Mesendoderm (in vitro differentiated cells): ENCODE results near the gene ADAMTSL2.
A peak's percentile ranks its signal among the peaks of the same experiment; 100 is the strongest.

Source experiments
- DNase-seq: peaks from one replicate; pipeline ENCODE4 v3.0.0; 2013
- H2AK5ac ChIP-seq: 2 replicates; pipeline ENCODE4 v1.6.1; 2013; ENCODE audit warnings: low read length, inconsistent platforms
- H2BK120ac ChIP-seq: 2 replicates; pipeline ENCODE4 v1.6.1; 2013; ENCODE audit warnings: low read depth, mild to moderate bottlenecking, low read length, moderate library complexity, mixed read lengths
- H2BK15ac ChIP-seq: replicated peaks from 2 replicates; pipeline ENCODE4 v1.6.1; 2013; ENCODE audit warnings: low read depth, mild to moderate bottlenecking, moderate library complexity
- H2BK5ac ChIP-seq: 2 replicates; pipeline ENCODE4 v1.6.1; 2013; ENCODE audit warnings: low read length, inconsistent platforms
- H3K18ac ChIP-seq: 2 replicates; pipeline ENCODE4 v1.6.1; 2013; ENCODE audit warnings: mild to moderate bottlenecking, low read length, mixed read lengths
- H3K23ac ChIP-seq: one replicate; pipeline ENCODE4 v1.6.1; 2013; ENCODE audit warnings: low read length
- H3K27ac ChIP-seq: 2 replicates; pipeline ENCODE4 v1.5.1; 2013; ENCODE audit warnings: low read depth, mild to moderate bottlenecking, inconsistent platforms, low read length, moderate library complexity
- H3K27me3 ChIP-seq: 2 replicates; pipeline ENCODE4 v1.6.1; 2013; ENCODE audit warnings: low read length, control low read depth, mild to moderate bottlenecking, inconsistent platforms; ENCODE audit not compliant: insufficient read depth, poor library complexity
- H3K36me3 ChIP-seq: 2 replicates; pipeline ENCODE4 v1.6.1; 2013; ENCODE audit warnings: low read length, inconsistent platforms; ENCODE audit not compliant: control insufficient read depth, insufficient read depth
- H3K4ac ChIP-seq: one replicate; pipeline ENCODE4 v1.6.1; 2013; ENCODE audit warnings: low read depth, mild to moderate bottlenecking, low read length, moderate library complexity
- H3K4me1 ChIP-seq: 2 replicates; pipeline ENCODE4 v1.6.1; 2013; ENCODE audit warnings: low read depth, low read length, inconsistent platforms; ENCODE audit not compliant: control insufficient read depth
- H3K4me2 ChIP-seq: 2 replicates; pipeline ENCODE4 v1.6.1; 2013; ENCODE audit warnings: low read length
- H3K4me3 ChIP-seq: 2 replicates; pipeline ENCODE4 v1.5.1; 2013; ENCODE audit warnings: mild to moderate bottlenecking, low read length
- H3K56ac ChIP-seq: one replicate; pipeline ENCODE4 v1.6.1; 2013; ENCODE audit warnings: low read length
- H3K79me1 ChIP-seq: 2 replicates; pipeline ENCODE4 v1.6.1; 2013; ENCODE audit warnings: low read length, inconsistent platforms
- H3K79me2 ChIP-seq: 2 replicates; pipeline ENCODE4 v1.6.1; 2013; ENCODE audit warnings: mild to moderate bottlenecking, low read length; ENCODE audit not compliant: control insufficient read depth, insufficient read depth
- H3K9ac ChIP-seq: 2 replicates; pipeline ENCODE4 v1.6.1; 2013; ENCODE audit warnings: low read length, inconsistent platforms
- H4K5ac ChIP-seq: one replicate; pipeline ENCODE4 v1.6.1; 2013; ENCODE audit warnings: low read length
- H4K8ac ChIP-seq: one replicate; pipeline ENCODE4 v1.6.1; 2013; ENCODE audit warnings: low read depth, mild to moderate bottlenecking, control low read depth, low read length, moderate library complexity
- whole genome bisulfite sequencing: extraction: QIAGEN DNeasy Blood & Tissue Kit; methylation state at CpG from one replicate; pipeline ENCODE4 v1.1.7; 2013; ENCODE audit warnings: low lambda C conversion rate, missing lambda C conversion rate; ENCODE audit not compliant: insufficient coverage; ENCODE audit errors: extremely low coverage; 5-methylcytosine and 5-hydroxymethylcytosine counted together

ADAMTSL2 gene

GRCh38 chr9:133582501-133583045 lies 48.1 kb downstream of the ADAMTSL2 start:
- H3K79me1 ChIP-seq: no peaks in the 10 kb centered on the region
- no peak overlapping the region for H2BK15ac ChIP-seq
- peaks cover 8% of the 10 kb centered on the region for H3K4me1 ChIP-seq
- no peak overlapping the region for H3K4ac ChIP-seq
- H2BK5ac ChIP-seq: no peak overlapping the region
- H3K56ac ChIP-seq: peak overlapping the region; percentile 64
- H3K4me3 ChIP-seq: no peak overlapping the region
- H3K27me3 ChIP-seq: no peaks in the 10 kb centered on the region
- no peak overlapping the region for H3K9ac ChIP-seq
- no peak overlapping the region for H3K27ac ChIP-seq
- no CpG with 5 or more reads among the region's 14 CpGs for WGBS
- DNase-seq: no peak
- no peaks in the 10 kb centered on the region for H3K36me3 ChIP-seq
- H4K5ac ChIP-seq: no peak overlapping the region
- no peaks in the 10 kb centered on the region for H3K79me2 ChIP-seq
- no peak overlapping the region for H2AK5ac ChIP-seq
- no peak overlapping the region for H3K18ac ChIP-seq
- no peak overlapping the region for H4K8ac ChIP-seq
- H3K23ac ChIP-seq: no peak overlapping the region
- H3K4me2 ChIP-seq: no peak overlapping the region
- H2BK120ac ChIP-seq: no peak overlapping the region

GRCh38 chr9:133583111-133583510 lies 48.6 kb downstream of the ADAMTSL2 start:
- H3K27ac ChIP-seq: no peak overlapping the region
- no peak overlapping the region for H3K4me2 ChIP-seq
- WGBS: no CpG with 5 or more reads among the region's 3 CpGs
- no peak overlapping the region for H3K4me3 ChIP-seq
- no peaks in the 10 kb centered on the region for H3K27me3 ChIP-seq
- no peak overlapping the region for H3K23ac ChIP-seq
- H2BK15ac ChIP-seq: no peak overlapping the region
- H3K18ac ChIP-seq: no peak overlapping the region
- no peak overlapping the region for H3K56ac ChIP-seq
- no peak overlapping the region for H4K5ac ChIP-seq
- no peak overlapping the region for H2BK120ac ChIP-seq
- H3K36me3 ChIP-seq: no peaks in the 10 kb centered on the region
- H3K4me1 ChIP-seq: peaks cover 8% of the 10 kb centered on the region
- no peak overlapping the region for H4K8ac ChIP-seq
- H2AK5ac ChIP-seq: no peak overlapping the region
- DNase-seq: no peak
- H2BK5ac ChIP-seq: no peak overlapping the region
- no peaks in the 10 kb centered on the region for H3K79me2 ChIP-seq
- H3K79me1 ChIP-seq: no peaks in the 10 kb centered on the region
- H3K4ac ChIP-seq: no peak overlapping the region
- no peak overlapping the region for H3K9ac ChIP-seq

- Histone ChIP-seq H3K56ac (peak overlapping the region; percentile 15), H3K79me2 (no peaks in the 10 kb centered on the region), H3K79me1 (no peaks in the 10 kb centered on the region), H4K8ac (no peak overlapping the region), H3K36me3 (no peaks in the 10 kb centered on the region), H2BK120ac (no peak overlapping the region), H3K9ac (no peak overlapping the region), H3K18ac (no peak overlapping the region), H3K27me3 (no peaks in the 10 kb centered on the region), H3K23ac (no peak overlapping the region), H3K4ac (no peak overlapping the region), H3K4me2 (no peak overlapping the region), H2BK15ac (no peak overlapping the region), H4K5ac (no peak overlapping the region), H3K4me3 (no peak overlapping the region), H2AK5ac (no peak overlapping the region), H3K4me1 (peaks cover 8% of the 10 kb centered on the region), H2BK5ac (no peak overlapping the region), H3K27ac (no peak overlapping the region)
- WGBS: no CpG with 5 or more reads among the region's 23 CpGs
- DNase-seq: no peak
These were observed 49.1 kb downstream of the ADAMTSL2 start for GRCh38 chr9:133583586-133583985.

- Histone ChIP-seq H2AK5ac (no peak overlapping the region), H4K8ac (no peak overlapping the region), H3K4me1 (peaks cover 8% of the 10 kb centered on the region), H4K5ac (no peak overlapping the region), H3K23ac (no peak overlapping the region), H3K27me3 (no peaks in the 10 kb centered on the region), H3K18ac (no peak overlapping the region), H2BK5ac (peak overlapping the region; percentile 17), H3K4me3 (no peak overlapping the region), H2BK15ac (no peak overlapping the region), H3K27ac (no peak overlapping the region), H3K4ac (no peak overlapping the region), H2BK120ac (no peak overlapping the region), H3K36me3 (no peaks in the 10 kb centered on the region), H3K4me2 (no peak overlapping the region), H3K79me1 (no peaks in the 10 kb centered on the region), H3K56ac (peak overlapping the region; percentile 62), H3K9ac (no peak overlapping the region), H3K79me2 (no peaks in the 10 kb centered on the region)
- no peak for DNase-seq
- WGBS: no CpG with 5 or more reads among the region's 5 CpGs
These were observed 49.7 kb downstream of the ADAMTSL2 start for GRCh38 chr9:133584167-133584558.

GRCh38 chr9:133584559-133585476 lies 50.3 kb downstream of the ADAMTSL2 start:
- H2AK5ac ChIP-seq: no peak overlapping the region
- no peak overlapping the region for H3K4me2 ChIP-seq
- H3K27ac ChIP-seq: no peak overlapping the region
- no peak overlapping the region for H2BK120ac ChIP-seq
- H4K5ac ChIP-seq: no peak overlapping the region
- H3K27me3 ChIP-seq: no peaks in the 10 kb centered on the region
- H3K56ac ChIP-seq: peak overlapping the region; percentile 62
- H3K79me2 ChIP-seq: no peaks in the 10 kb centered on the region
- no peak overlapping the region for H2BK15ac ChIP-seq
- no peak overlapping the region for H3K23ac ChIP-seq
- no peak overlapping the region for H4K8ac ChIP-seq
- peaks cover 8% of the 10 kb centered on the region for H3K4me1 ChIP-seq
- H3K79me1 ChIP-seq: no peaks in the 10 kb centered on the region
- no peak overlapping the region for H3K4me3 ChIP-seq
- H2BK5ac ChIP-seq: peak overlapping the region; percentile 17
- H3K36me3 ChIP-seq: no peaks in the 10 kb centered on the region
- DNase-seq: peak; percentile 49
- H3K4ac ChIP-seq: no peak overlapping the region
- H3K9ac ChIP-seq: peak overlapping the region; percentile 23
- no CpG with 5 or more reads among the region's 28 CpGs for WGBS
- H3K18ac ChIP-seq: peak overlapping the region; percentile 24
